Stimulated activated CD4-positive, alpha-beta T cell treated with anti-CD3 and anti-CD28 coated beads, TNF-alpha, amount 100 ng/mL, for 24 hours (primary cell): ENCODE data around the gene OXLD1.

Experiments
- DNase-seq, 3 experiments: peaks; one replicate each; pipeline ENCODE4 v3.0.0-alpha.2; 2020; ENCODE audit warnings: low read depth in 3 of 3

The OXLD1 gene

GRCh38 chr17:81666342-81667191 lies at the start of gene OXLD1, which contains the start of gene CCDC137:
Gene OXLD1, minus strand, starts transcription at chr17:81666605. Its CDS starts 28 bp downstream, at chr17:81666577.
Gene CCDC137, plus strand, starts transcription at chr17:81666737. Its CDS starts 30 bp downstream, at chr17:81666767.
- DNase-seq: peak; percentile 85 to 94 (median 87)

DNA sequence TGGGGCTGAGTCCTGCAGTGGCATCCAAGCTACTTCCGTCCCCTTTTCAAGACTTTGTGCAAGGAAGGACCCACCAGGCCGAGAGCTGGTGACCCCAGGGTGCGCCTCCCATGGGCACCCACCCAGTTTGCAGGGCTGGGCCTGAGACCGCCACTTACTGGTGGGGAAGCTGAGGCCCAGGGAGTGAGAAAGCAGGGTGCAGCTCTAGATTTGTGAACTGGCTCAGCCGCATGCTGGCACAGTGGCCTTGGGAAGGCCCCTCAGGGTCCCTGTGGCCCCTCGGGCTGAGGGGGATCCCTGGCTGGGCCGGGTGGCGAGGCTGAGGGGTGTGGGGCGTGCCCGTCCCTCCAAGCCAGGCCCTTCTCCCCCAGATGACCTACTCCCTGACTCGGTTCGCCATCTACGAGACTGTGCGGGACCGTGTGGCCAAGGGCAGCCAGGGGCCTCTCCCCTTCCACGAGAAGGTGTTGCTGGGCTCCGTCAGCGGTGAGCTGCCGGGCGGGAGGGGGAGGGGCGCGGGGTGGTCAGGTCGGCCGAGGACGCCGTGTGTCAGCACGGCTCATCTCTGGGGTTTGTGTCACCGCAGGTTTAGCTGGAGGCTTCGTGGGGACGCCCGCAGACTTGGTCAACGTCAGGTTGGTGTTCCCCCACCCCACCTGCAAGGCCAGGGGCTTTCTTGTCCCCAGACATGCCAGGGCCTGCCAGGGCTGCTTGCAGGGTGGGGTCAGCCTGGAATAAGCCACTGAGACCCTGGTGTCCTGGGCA lies 48.9 kb upstream of the OXLD1 start:
- no peak for DNase-seq

- DNase-seq: no peak
Observed at GRCh38 chr17:81714412-81715106, 48.2 kb upstream of the OXLD1 start.

- no peak for DNase-seq
Observed at GRCh38 chr17:81713556-81714411, 47.4 kb upstream of the OXLD1 start.

GRCh38 chr17:81713004-81713555 lies 46.7 kb upstream of the OXLD1 start:
- DNase-seq: no peak

- no peak for DNase-seq
Observed at GRCh38 chr17:81712468-81713003, 46.1 kb upstream of the OXLD1 start.

- DNase-seq: peak; percentile 64 to 85 (median 76)
Observed at GRCh38 chr17:81711814-81712467, 45.5 kb upstream of the OXLD1 start, which contains the start of gene SLC25A10. Gene SLC25A10, plus strand, starts transcription at chr17:81712284. Its CDS starts 143 bp downstream, at chr17:81712427.

GRCh38 chr17:81710514-81711308 lies 44.3 kb upstream of the OXLD1 start:
- no peak for DNase-seq

DNA sequence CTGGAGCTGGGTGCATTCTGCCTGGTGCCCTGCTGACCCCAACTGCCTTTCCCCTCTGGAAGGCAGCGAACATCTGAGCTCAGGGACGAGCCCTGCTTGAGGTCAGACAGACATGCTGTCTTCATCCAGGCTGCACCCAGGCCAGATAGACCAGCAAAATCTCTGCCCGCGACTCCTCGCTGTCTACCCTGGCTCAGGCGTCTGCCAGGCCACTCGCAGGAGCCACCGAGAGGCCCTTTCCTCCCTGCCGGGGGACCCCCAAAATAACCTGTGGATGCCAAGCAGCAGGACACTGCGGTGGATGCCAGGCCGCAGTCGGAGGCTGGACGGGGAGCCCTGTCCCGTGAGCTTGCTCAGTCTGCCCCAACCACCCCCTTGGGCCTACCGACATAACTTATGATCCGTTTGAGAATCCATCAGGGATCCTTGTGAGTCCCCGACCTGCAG lies 42.4 kb upstream of the OXLD1 start:
- no peak for DNase-seq

- no peak for DNase-seq
Observed at GRCh38 chr17:81707725-81708646, 41.6 kb upstream of the OXLD1 start.

GRCh38 chr17:81706757-81707624 lies 40.6 kb upstream of the OXLD1 start:
- no peak for DNase-seq

DNA sequence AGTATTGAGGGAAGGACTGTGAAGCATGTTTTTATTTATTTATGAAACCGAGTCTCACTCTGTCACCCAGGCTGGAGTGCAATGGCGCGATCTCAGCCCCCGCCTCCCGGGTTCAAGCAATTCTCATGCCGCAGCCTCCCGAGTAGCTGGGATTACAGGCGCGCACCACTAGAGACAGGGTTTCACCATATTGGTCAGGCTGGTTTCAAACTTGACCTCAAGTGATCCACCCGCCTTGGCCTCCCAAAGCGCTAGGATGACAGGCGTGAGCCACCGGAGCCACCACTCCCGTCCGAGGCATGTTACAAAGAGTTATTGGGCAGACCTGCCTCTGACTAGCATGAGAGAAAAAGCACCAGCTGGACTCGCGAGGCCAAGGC lies 39.8 kb upstream of the OXLD1 start:
- DNase-seq: no peak

DNA sequence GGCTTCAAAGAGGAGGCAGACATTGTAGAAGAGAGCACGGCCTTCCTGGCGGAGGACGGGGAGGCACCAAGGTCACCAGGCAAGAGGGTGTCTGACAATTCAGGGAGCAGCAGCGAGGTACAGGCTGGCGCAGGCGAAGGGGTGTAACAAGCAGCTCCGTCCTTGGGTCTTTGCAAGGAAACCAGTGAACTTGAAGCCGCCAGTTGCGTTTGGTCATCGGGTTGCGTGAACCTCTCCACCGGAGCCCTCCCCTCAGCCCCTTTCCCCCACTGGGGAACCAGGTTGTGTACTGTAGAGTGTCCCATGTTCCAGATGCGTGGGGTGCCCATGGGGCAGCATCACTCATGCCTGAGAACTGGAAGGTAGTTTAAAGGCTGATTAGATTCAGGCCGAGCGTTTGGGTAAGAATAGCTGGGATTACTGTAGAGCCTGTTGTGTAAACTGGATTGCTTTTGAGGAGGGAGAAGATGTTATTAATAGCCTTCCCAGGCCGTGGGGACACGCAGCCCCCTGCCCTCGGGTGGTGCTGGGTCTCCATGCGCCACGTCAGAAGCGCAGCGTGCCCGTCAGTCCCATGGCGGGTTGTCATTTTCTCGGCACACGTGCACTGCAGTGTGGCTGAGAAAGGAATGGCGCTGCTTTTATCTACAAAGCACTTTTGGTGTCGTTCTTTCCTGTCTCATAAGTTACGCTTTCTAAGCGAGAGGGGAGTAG lies 39.3 kb upstream of the OXLD1 start:
- no peak for DNase-seq

- DNase-seq: no peak
Observed at GRCh38 chr17:81703747-81704654, 37.6 kb upstream of the OXLD1 start.
